Keratinocyte (primary cell): ENCODE measurements around the gene SDS. TPM values are rescaled to one million over a fixed set of nuclear protein-coding genes. Genes with fewer than 3 reads are reported as not detected.

ENCODE experiments used
- DNase-seq: peaks from one replicate; pipeline ENCODE4 v3.0.0-alpha.2; 2011; ENCODE audit warnings: low read depth, missing footprints, low spot score
- FAIRE-seq: peaks from 2 replicates; lab custom pipeline; 2011; peaks lifted over from hg19 to GRCh38; lab: Jason Lieb, UNC
- H2AFZ ChIP-seq: 2 replicates; pipeline ENCODE4 v1.6.0; 2012; ENCODE audit warnings: low read length, control low read depth, inconsistent platforms; ENCODE audit not compliant: control insufficient read depth
- H3K27ac ChIP-seq: 2 replicates; pipeline ENCODE4 v1.5.1; 2011; ENCODE audit warnings: low read length; ENCODE audit not compliant: control insufficient read depth, insufficient read depth
- H3K27me3 ChIP-seq: 3 replicates; pipeline ENCODE4 v1.6.0; 2011; ENCODE audit warnings: low read length; ENCODE audit not compliant: control insufficient read depth, insufficient read depth; ENCODE audit errors: extremely low read depth
- H3K36me3 ChIP-seq, 2 experiments: 2 replicates in 1 of 2; 3 replicates in 1 of 2; pipeline ENCODE4 v1.5.1; 2011; ENCODE audit warnings: low read length in 2 of 2, mild to moderate bottlenecking in 1 of 2; ENCODE audit not compliant: control insufficient read depth in 2 of 2, insufficient read depth in 2 of 2; ENCODE audit errors: extremely low read depth in 1 of 2
- H3K4me1 ChIP-seq: 3 replicates; pipeline ENCODE4 v1.5.1; 2011; ENCODE audit warnings: low read length; ENCODE audit not compliant: control insufficient read depth, insufficient read depth; ENCODE audit errors: extremely low read depth
- H3K4me2 ChIP-seq: 3 replicates; pipeline ENCODE4 v1.6.0; 2011; ENCODE audit warnings: low read depth, low read length; ENCODE audit not compliant: control insufficient read depth, insufficient read depth; ENCODE audit errors: extremely low read depth
- H3K4me3 ChIP-seq, 3 experiments: fragments of 200-600 bp in 1 of 3; sonication (generic) in 1 of 3; 2 replicates in 2 of 3; 3 replicates in 1 of 3; pipeline ENCODE4 v1.5.1; 2011 to 2016; ENCODE audit warnings: low read length in 3 of 3, mild to moderate bottlenecking in 3 of 3, control low read depth in 2 of 3, inconsistent platforms in 1 of 3, low read depth in 1 of 3, mixed read lengths in 1 of 3, mixed run types in 1 of 3, moderate library complexity in 1 of 3; ENCODE audit not compliant: control insufficient read depth in 2 of 3, insufficient read depth in 2 of 3; ENCODE audit errors: extremely low read depth in 1 of 3
- H3K79me2 ChIP-seq: 2 replicates; pipeline ENCODE4 v1.6.0; 2012; ENCODE audit warnings: low read length; ENCODE audit not compliant: control insufficient read depth, insufficient read depth
- H3K9ac ChIP-seq: 3 replicates; pipeline ENCODE4 v1.6.0; 2011; ENCODE audit warnings: low read length; ENCODE audit not compliant: control insufficient read depth, insufficient read depth; ENCODE audit errors: extremely low read depth
- H3K9me1 ChIP-seq: 3 replicates; pipeline ENCODE4 v1.6.0; 2011; ENCODE audit warnings: low read length; ENCODE audit not compliant: control insufficient read depth, insufficient read depth; ENCODE audit errors: extremely low read depth
- H3K9me3 ChIP-seq: 2 replicates; pipeline ENCODE4 v1.5.1; 2012; ENCODE audit warnings: low read depth, low read length; ENCODE audit not compliant: control insufficient read depth
- H4K20me1 ChIP-seq: 3 replicates; pipeline ENCODE4 v1.6.0; 2011; ENCODE audit warnings: low read length; ENCODE audit not compliant: control insufficient read depth, insufficient read depth; ENCODE audit errors: extremely low read depth
- EZH2 ChIP-seq: IDR thresholded peaks from one replicate; pipeline ENCODE4 v1.6.1; 2012; ENCODE audit warnings: inconsistent platforms, mild to moderate bottlenecking, low read length, moderate library complexity
- dilution Hi-C: fragments of 300-500 bp; cut with MboI; formaldehyde crosslinking; loops from one replicate; pipeline ENCODE4 v1.7.0; 2020; ENCODE audit warnings: low sequenced_read_pairs; ENCODE audit not compliant: extremely low pct_ligation_motif_present
- polyA plus RNA-seq, 5 experiments: library from polyadenylated mRNA; depleted of rRNA in 3 of 5; stranded (reverse) in 3 of 5; stranded (forward) in 1 of 5; unstranded in 1 of 5; fragments of >200 nt; gene quantifications; 1 replicate in 1 of 5; 2 replicates in 3 of 5; 3 replicates in 1 of 5; pipeline versions ENCODE4 v1.2.1 to v1.2.3, GENCODE V29; 2011 to 2012; ENCODE audit warnings: missing spikeins in 2 of 5, low read depth in 1 of 5, low replicate concordance in 1 of 5
- TF ChIP-seq, protein P1 (sequence below), 3 experiments: IDR thresholded peaks in 1 of 3; conservative IDR thresholded peaks in 1 of 3; optimal IDR thresholded peaks in 1 of 3; 2 replicates in 2 of 3; 3 replicates in 1 of 3; pipeline versions ENCODE3 to v1.5.1; 2011; ENCODE audit warnings: low read length in 3 of 3, mild to moderate bottlenecking in 3 of 3, moderate library complexity in 2 of 3, control low read depth in 1 of 3, inconsistent platforms in 1 of 3; ENCODE audit not compliant: insufficient read depth in 2 of 3; ENCODE audit errors: extremely low read depth in 1 of 3

The SDS gene
- polyA plus RNA-seq, 1 donor (not counting 4 experiments of a cell fraction or from before 2014, with no cell fraction given) = not detected

- no peak for DNase-seq
- H3K27me3 ChIP-seq = no peaks in the 10 kb centered on the region
- no peaks in the 10 kb centered on the region for H3K9me3 ChIP-seq
- dilution Hi-C loops = no loop called here
- peaks cover 11 to 14% of the 10 kb centered on the region in 2 experiments for H3K36me3 ChIP-seq
- H3K4me3 ChIP-seq = no peak overlapping the region
- H4K20me1 ChIP-seq = no peaks in the 10 kb centered on the region
- no peaks in the 10 kb centered on the region for H3K9me1 ChIP-seq
- H3K4me1 ChIP-seq = no peaks in the 10 kb centered on the region
- H2AFZ ChIP-seq = no peak overlapping the region
- no peak for FAIRE-seq
- no peak overlapping the region for H3K4me2 ChIP-seq
- no peaks in the 10 kb centered on the region for H3K79me2 ChIP-seq
- no peak overlapping the region for H3K27ac ChIP-seq
- no peak for TF ChIP-seq EZH2
- TF ChIP-seq, protein P1, sequence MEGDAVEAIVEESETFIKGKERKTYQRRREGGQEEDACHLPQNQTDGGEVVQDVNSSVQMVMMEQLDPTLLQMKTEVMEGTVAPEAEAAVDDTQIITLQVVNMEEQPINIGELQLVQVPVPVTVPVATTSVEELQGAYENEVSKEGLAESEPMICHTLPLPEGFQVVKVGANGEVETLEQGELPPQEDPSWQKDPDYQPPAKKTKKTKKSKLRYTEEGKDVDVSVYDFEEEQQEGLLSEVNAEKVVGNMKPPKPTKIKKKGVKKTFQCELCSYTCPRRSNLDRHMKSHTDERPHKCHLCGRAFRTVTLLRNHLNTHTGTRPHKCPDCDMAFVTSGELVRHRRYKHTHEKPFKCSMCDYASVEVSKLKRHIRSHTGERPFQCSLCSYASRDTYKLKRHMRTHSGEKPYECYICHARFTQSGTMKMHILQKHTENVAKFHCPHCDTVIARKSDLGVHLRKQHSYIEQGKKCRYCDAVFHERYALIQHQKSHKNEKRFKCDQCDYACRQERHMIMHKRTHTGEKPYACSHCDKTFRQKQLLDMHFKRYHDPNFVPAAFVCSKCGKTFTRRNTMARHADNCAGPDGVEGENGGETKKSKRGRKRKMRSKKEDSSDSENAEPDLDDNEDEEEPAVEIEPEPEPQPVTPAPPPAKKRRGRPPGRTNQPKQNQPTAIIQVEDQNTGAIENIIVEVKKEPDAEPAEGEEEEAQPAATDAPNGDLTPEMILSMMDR (optimal IDR thresholded peaks at IDR 0.05 in 1 of 3, IDR thresholded peaks at IDR 0.05 in 1 of 3, conservative IDR thresholded peaks at IDR 0.05 in 1 of 3; ENCODE audit: extremely low read depth in 1 of 3, insufficient read depth in 2 of 3, low read length in 3 of 3) = no peak
- H3K9ac ChIP-seq = no peak overlapping the region
Measured at GRCh38 chr12:113373969-113374368, 29.7 kb downstream of the SDS start.

DNA sequence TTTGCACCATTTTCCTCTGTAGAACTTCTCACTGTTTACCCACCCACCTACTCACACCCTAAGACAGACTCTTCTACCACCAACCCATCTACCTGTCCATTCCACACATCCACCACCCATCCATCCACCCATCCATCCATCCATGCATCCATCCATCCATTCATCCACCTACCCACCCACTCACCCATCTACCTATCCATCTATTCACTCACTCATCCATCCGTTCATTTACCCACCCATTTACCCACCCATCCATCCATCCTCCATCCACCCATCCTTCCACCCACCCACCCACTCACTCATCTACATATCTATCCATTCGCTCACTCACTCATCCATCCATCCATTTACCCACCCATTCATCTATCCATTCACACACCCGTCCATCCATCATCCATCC, 30.2 kb downstream of the SDS start:
- Histone ChIP-seq H3K9ac (no peak overlapping the region), H3K9me3 (no peaks in the 10 kb centered on the region), H2AFZ (no peak overlapping the region), H3K4me1 (no peaks in the 10 kb centered on the region), H3K27ac (no peak overlapping the region), H3K9me1 (no peaks in the 10 kb centered on the region), H3K79me2 (no peaks in the 10 kb centered on the region), H4K20me1 (no peaks in the 10 kb centered on the region), H3K36me3 (peaks cover 11 to 14% of the 10 kb centered on the region in 2 experiments), H3K4me3 (no peak overlapping the region), H3K4me2 (no peak overlapping the region), H3K27me3 (no peaks in the 10 kb centered on the region)
- TF ChIP-seq, protein P1 (optimal IDR thresholded peaks at IDR 0.05 in 1 of 3, IDR thresholded peaks at IDR 0.05 in 1 of 3, conservative IDR thresholded peaks at IDR 0.05 in 1 of 3; ENCODE audit: extremely low read depth in 1 of 3, insufficient read depth in 2 of 3, low read length in 3 of 3) = no peak
- DNase-seq (no peak), FAIRE-seq (no peak)
- dilution Hi-C loops = no loop called here
